OCI-LY7 (cell line): ENCODE measurements around the gene TGM2.

ENCODE experiments used
- EZH2phosphoT487 ChIP-seq: fragments of 200-600 bp; sonication (generic); IDR thresholded peaks from 2 replicates; pipeline ENCODE4 v1.6.1; 2018; ENCODE audit warnings: low read depth, borderline replicate concordance, mild to moderate bottlenecking, mixed run types, antibody characterized with exemption, low read length, moderate library complexity, mixed read lengths
- TF ChIP-seq, protein P1 (sequence below): fragments of 200-600 bp; sonication (generic); conservative IDR thresholded peaks from 2 replicates; pipeline ENCODE4 v1.5.1; 2014; ENCODE audit warnings: mild to moderate bottlenecking, antibody characterized with exemption, low read length, moderate library complexity, mixed read lengths

- TF ChIP-seq, protein P1, sequence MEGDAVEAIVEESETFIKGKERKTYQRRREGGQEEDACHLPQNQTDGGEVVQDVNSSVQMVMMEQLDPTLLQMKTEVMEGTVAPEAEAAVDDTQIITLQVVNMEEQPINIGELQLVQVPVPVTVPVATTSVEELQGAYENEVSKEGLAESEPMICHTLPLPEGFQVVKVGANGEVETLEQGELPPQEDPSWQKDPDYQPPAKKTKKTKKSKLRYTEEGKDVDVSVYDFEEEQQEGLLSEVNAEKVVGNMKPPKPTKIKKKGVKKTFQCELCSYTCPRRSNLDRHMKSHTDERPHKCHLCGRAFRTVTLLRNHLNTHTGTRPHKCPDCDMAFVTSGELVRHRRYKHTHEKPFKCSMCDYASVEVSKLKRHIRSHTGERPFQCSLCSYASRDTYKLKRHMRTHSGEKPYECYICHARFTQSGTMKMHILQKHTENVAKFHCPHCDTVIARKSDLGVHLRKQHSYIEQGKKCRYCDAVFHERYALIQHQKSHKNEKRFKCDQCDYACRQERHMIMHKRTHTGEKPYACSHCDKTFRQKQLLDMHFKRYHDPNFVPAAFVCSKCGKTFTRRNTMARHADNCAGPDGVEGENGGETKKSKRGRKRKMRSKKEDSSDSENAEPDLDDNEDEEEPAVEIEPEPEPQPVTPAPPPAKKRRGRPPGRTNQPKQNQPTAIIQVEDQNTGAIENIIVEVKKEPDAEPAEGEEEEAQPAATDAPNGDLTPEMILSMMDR = no peak
- no peak for TF ChIP-seq EZH2phosphoT487
Measured at GRCh38 chr20:38126146-38126921, 38.7 kb downstream of the TGM2 start.
